ENCODE results near the gene ABHD2. TPM values are rescaled to one million over a fixed set of nuclear protein-coding genes. Genes with fewer than 3 reads are reported as not detected.

ABHD2 gene
- total RNA-seq, 2 experiments from 2014 or later, result 62.4 to 63.5 TPM

GRCh38 chr15:89184886-89185526 is 96.8 kb downstream of the ABHD2 start:
- Mint-ChIP-seq H3K4me3 (no peak overlapping the region), H3K36me3 (ENCODE audit: low read depth) (peaks cover 14% of the 10 kb centered on the region), H3K4me1 (peaks cover under 1% of the 10 kb centered on the region), H3K27ac (no peak overlapping the region), H3K9me3 (no peaks in the 10 kb centered on the region), H3K27me3 (no peaks in the 10 kb centered on the region)
- no peak for DNase-seq
- CTCF ChIA-PET, result interaction anchor here (1.3 kb wide), 1 partner anchor 14 kb away, joined by 3 read pairs; no protein-coding TSS in a partner anchor
- POLR2A ChIA-PET, result no interaction called here

GRCh38 chr15:89186803-89187202 is 98.5 kb downstream of the ABHD2 start:
- Mint-ChIP-seq H3K9me3 (no peaks in the 10 kb centered on the region), H3K27me3 (no peaks in the 10 kb centered on the region), H3K4me1 (peaks cover 1% of the 10 kb centered on the region), H3K27ac (no peak overlapping the region), H3K4me3 (no peak overlapping the region), H3K36me3 (ENCODE audit: low read depth) (peaks cover 23% of the 10 kb centered on the region)
- POLR2A ChIA-PET, result no interaction called here
- DNase-seq, result no peak
- CTCF ChIA-PET, result interaction anchor here (1.0 to 3.1 kb wide), 3 partner anchors 9 to 153 kb away, joined by 3 to 12 read pairs (median 3); no protein-coding TSS in a partner anchor

- POLR2A ChIA-PET, result interaction anchor here (1.4 kb wide), 1 partner anchor 11 kb away, joined by 3 read pairs; no protein-coding TSS in a partner anchor
- Mint-ChIP-seq H3K4me3 (no peak overlapping the region), H3K9me3 (no peaks in the 10 kb centered on the region), H3K36me3 (ENCODE audit: low read depth) (peaks cover 26% of the 10 kb centered on the region), H3K27ac (no peak overlapping the region), H3K4me1 (peaks cover 6% of the 10 kb centered on the region), H3K27me3 (no peaks in the 10 kb centered on the region)
- no peak for DNase-seq
- CTCF ChIA-PET, result interaction anchor here (1.1 to 3.1 kb wide), 3 partner anchors 10 to 153 kb away, joined by 3 to 12 read pairs (median 4); no protein-coding TSS in a partner anchor
Measured at GRCh38 chr15:89187301-89187985, 99.2 kb downstream of the ABHD2 start.

- Mint-ChIP-seq H3K27ac (no peak overlapping the region), H3K27me3 (no peaks in the 10 kb centered on the region), H3K4me3 (no peak overlapping the region), H3K9me3 (no peaks in the 10 kb centered on the region), H3K36me3 (ENCODE audit: low read depth) (peaks cover 27% of the 10 kb centered on the region), H3K4me1 (peaks cover 12% of the 10 kb centered on the region)
- ChIA-PET POLR2A (interaction anchor here (1.4 kb wide), 1 partner anchor 10 kb away, joined by 3 read pairs; no protein-coding TSS in a partner anchor), CTCF (interaction anchor here (1.1 to 3.1 kb wide), 3 partner anchors 10 to 154 kb away, joined by 3 to 12 read pairs (median 4); no protein-coding TSS in a partner anchor)
- no peak for DNase-seq
Measured at GRCh38 chr15:89187986-89188514, 99.8 kb downstream of the ABHD2 start.

- ChIA-PET CTCF (interaction anchor here (0.6 to 2.5 kb wide), 3 partner anchors 14 to 97 kb away, joined by 3 to 11 read pairs (median 5); no protein-coding TSS in a partner anchor), POLR2A (interaction anchor here (0.6 kb wide), 1 partner anchor 11 kb away, joined by 5 read pairs; no protein-coding TSS in a partner anchor)
- Mint-ChIP-seq H3K36me3 (ENCODE audit: low read depth) (peaks cover 49% of the 10 kb centered on the region), H3K4me3 (no peak overlapping the region), H3K27me3 (no peaks in the 10 kb centered on the region), H3K27ac (peak overlapping the region; percentile 11), H3K9me3 (no peaks in the 10 kb centered on the region), H3K4me1 (peaks cover 22% of the 10 kb centered on the region)
- DNase-seq, result no peak
Measured at GRCh38 chr15:89192136-89192535, 103.9 kb downstream of the ABHD2 start.

- CTCF ChIA-PET, result interaction anchor here (0.6 to 2.8 kb wide), 5 partner anchors 14 to 135 kb away, joined by 3 to 27 read pairs (median 5); no protein-coding TSS in a partner anchor
- DNase-seq, result no peak
- no peak overlapping the region for H3K27ac Mint-ChIP-seq
- H3K4me1 Mint-ChIP-seq, result peaks cover 26% of the 10 kb centered on the region
- peaks cover 51% of the 10 kb centered on the region for H3K36me3 Mint-ChIP-seq (ENCODE audit: low read depth)
- H3K27me3 Mint-ChIP-seq, result no peaks in the 10 kb centered on the region
- H3K9me3 Mint-ChIP-seq, result no peaks in the 10 kb centered on the region
- no peak overlapping the region for H3K4me3 Mint-ChIP-seq
- POLR2A ChIA-PET, result interaction anchor here (0.6 to 1.2 kb wide), 2 partner anchors 11 to 219 kb away, joined by 3 to 5 read pairs; no protein-coding TSS in a partner anchor
Measured at GRCh38 chr15:89192766-89193165, 104.5 kb downstream of the ABHD2 start.

GRCh38 chr15:89194608-89195007 is 106.4 kb downstream of the ABHD2 start:
- Mint-ChIP-seq H3K36me3 (ENCODE audit: low read depth) (peaks cover 45% of the 10 kb centered on the region), H3K4me3 (no peak overlapping the region), H3K27ac (no peak overlapping the region), H3K27me3 (no peaks in the 10 kb centered on the region), H3K9me3 (no peaks in the 10 kb centered on the region), H3K4me1 (peaks cover 29% of the 10 kb centered on the region)
- POLR2A ChIA-PET, result interaction anchor here (0.8 to 1.3 kb wide), 2 partner anchors 9 to 13 kb away, joined by 3 read pairs; no protein-coding TSS in a partner anchor
- CTCF ChIA-PET, result interaction anchor here (0.8 to 2.8 kb wide), 4 partner anchors 12 to 137 kb away, joined by 3 to 27 read pairs (median 9); no protein-coding TSS in a partner anchor
- DNase-seq, result no peak

GRCh38 chr15:89195836-89196235 is 107.6 kb downstream of the ABHD2 start:
- ChIA-PET POLR2A (no interaction called here), CTCF (interaction anchor here (1.4 to 2.2 kb wide), 2 partner anchors 11 to 18 kb away, joined by 9 to 13 read pairs; no protein-coding TSS in a partner anchor)
- Mint-ChIP-seq H3K4me3 (no peak overlapping the region), H3K27me3 (no peaks in the 10 kb centered on the region), H3K36me3 (ENCODE audit: low read depth) (peaks cover 39% of the 10 kb centered on the region), H3K4me1 (peaks cover 29% of the 10 kb centered on the region), H3K27ac (no peak overlapping the region), H3K9me3 (no peaks in the 10 kb centered on the region)
- no peak for DNase-seq

- Mint-ChIP-seq H3K27me3 (no peaks in the 10 kb centered on the region), H3K36me3 (ENCODE audit: low read depth) (peaks cover 37% of the 10 kb centered on the region), H3K4me1 (peaks cover 29% of the 10 kb centered on the region), H3K9me3 (no peaks in the 10 kb centered on the region), H3K4me3 (no peak overlapping the region), H3K27ac (no peak overlapping the region)
- ChIA-PET POLR2A (no interaction called here), CTCF (interaction anchor here (1.4 to 2.2 kb wide), 2 partner anchors 11 to 18 kb away, joined by 9 to 13 read pairs; no protein-coding TSS in a partner anchor)
- DNase-seq, result no peak
Measured at GRCh38 chr15:89196241-89196640, 108.0 kb downstream of the ABHD2 start.

- POLR2A ChIA-PET, result no interaction called here
- H3K36me3 Mint-ChIP-seq (ENCODE audit: low read depth), result peaks cover 36% of the 10 kb centered on the region
- no peaks in the 10 kb centered on the region for H3K27me3 Mint-ChIP-seq
- CTCF ChIA-PET, result interaction anchor here (1.4 to 2.2 kb wide), 2 partner anchors 10 kb away, joined by 9 to 19 read pairs; no protein-coding TSS in a partner anchor
- DNase-seq, result no peak
- H3K9me3 Mint-ChIP-seq, result no peaks in the 10 kb centered on the region
- peak overlapping the region; percentile 20 for H3K27ac Mint-ChIP-seq
- H3K4me3 Mint-ChIP-seq, result no peak overlapping the region
- H3K4me1 Mint-ChIP-seq, result peaks cover 26% of the 10 kb centered on the region
Measured at GRCh38 chr15:89196994-89197393, 108.7 kb downstream of the ABHD2 start.

GRCh38 chr15:89197503-89197971 is 109.3 kb downstream of the ABHD2 start:
- H3K9me3 Mint-ChIP-seq, result no peaks in the 10 kb centered on the region
- H3K36me3 Mint-ChIP-seq (ENCODE audit: low read depth), result peaks cover 34% of the 10 kb centered on the region
- H3K4me3 Mint-ChIP-seq, result no peak overlapping the region
- no peak for DNase-seq
- ChIA-PET CTCF (interaction anchor here (2.2 to 2.4 kb wide), 2 partner anchors 9 to 20 kb away, joined by 5 to 19 read pairs; no protein-coding TSS in a partner anchor), POLR2A (no interaction called here)
- peak overlapping the region; percentile 20 for H3K27ac Mint-ChIP-seq
- no peaks in the 10 kb centered on the region for H3K27me3 Mint-ChIP-seq
- peaks cover 25% of the 10 kb centered on the region for H3K4me1 Mint-ChIP-seq

GRCh38 chr15:89198196-89198595 is 109.9 kb downstream of the ABHD2 start:
- peaks cover 29% of the 10 kb centered on the region for H3K36me3 Mint-ChIP-seq (ENCODE audit: low read depth)
- DNase-seq, result no peak

More at GRCh38 chr15:89198196-89198595, 109.9 kb downstream of the ABHD2 start:
- H3K27me3 Mint-ChIP-seq, result no peaks in the 10 kb centered on the region
- peaks cover 19% of the 10 kb centered on the region for H3K4me1 Mint-ChIP-seq
- POLR2A ChIA-PET, result interaction anchor here (0.9 to 1.1 kb wide), 2 partner anchors 10 to 47 kb away, joined by 3 read pairs; no protein-coding TSS in a partner anchor
- CTCF ChIA-PET, result interaction anchor here (1.3 to 2.4 kb wide), 4 partner anchors 9 to 160 kb away, joined by 3 to 19 read pairs (median 4); no protein-coding TSS in a partner anchor
- no peaks in the 10 kb centered on the region for H3K9me3 Mint-ChIP-seq
- H3K27ac Mint-ChIP-seq, result no peak overlapping the region
- no peak overlapping the region for H3K4me3 Mint-ChIP-seq
